Mucosa of rectum (tissue), 2 donors: ENCODE results near the gene ARSI.

Experiments used
- H3K27ac ChIP-seq, 2 donors: one replicate each; pipeline ENCODE4 v1.7.0; 2013; ENCODE audit warnings: inconsistent platforms in 2 of 2, low read depth in 2 of 2, low read length in 2 of 2
- H3K27me3 ChIP-seq, 2 donors: one replicate each; pipeline ENCODE4 v1.7.0; 2013; ENCODE audit warnings: low read length in 2 of 2; ENCODE audit not compliant: control insufficient read depth in 2 of 2, insufficient read depth in 2 of 2
- H3K36me3 ChIP-seq, 2 donors: one replicate each; pipeline ENCODE4 v1.7.0; 2013; ENCODE audit warnings: low read length in 2 of 2; ENCODE audit not compliant: control insufficient read depth in 2 of 2, insufficient read depth in 2 of 2
- H3K4me1 ChIP-seq, 2 donors: one replicate each; pipeline ENCODE4 v1.7.0; 2013; ENCODE audit warnings: low read length in 2 of 2, mild to moderate bottlenecking in 1 of 2; ENCODE audit not compliant: control insufficient read depth in 2 of 2, insufficient read depth in 2 of 2
- H3K4me3 ChIP-seq, 2 donors: one replicate each; pipeline ENCODE4 v1.7.0; 2013; ENCODE audit warnings: low read length in 2 of 2
- H3K9ac ChIP-seq, 2 donors: one replicate each; pipeline ENCODE4 v1.7.0; 2013; ENCODE audit warnings: low read length in 2 of 2, low read depth in 1 of 2, mild to moderate bottlenecking in 1 of 2
- H3K9me3 ChIP-seq, 2 donors: one replicate each; pipeline ENCODE4 v1.7.0; 2013; ENCODE audit warnings: low read length in 2 of 2; ENCODE audit not compliant: control insufficient read depth in 2 of 2
- donor health status: healthy.
- donor health status: Normal muscosa, but diverticular disease.

The ARSI gene

DNA sequence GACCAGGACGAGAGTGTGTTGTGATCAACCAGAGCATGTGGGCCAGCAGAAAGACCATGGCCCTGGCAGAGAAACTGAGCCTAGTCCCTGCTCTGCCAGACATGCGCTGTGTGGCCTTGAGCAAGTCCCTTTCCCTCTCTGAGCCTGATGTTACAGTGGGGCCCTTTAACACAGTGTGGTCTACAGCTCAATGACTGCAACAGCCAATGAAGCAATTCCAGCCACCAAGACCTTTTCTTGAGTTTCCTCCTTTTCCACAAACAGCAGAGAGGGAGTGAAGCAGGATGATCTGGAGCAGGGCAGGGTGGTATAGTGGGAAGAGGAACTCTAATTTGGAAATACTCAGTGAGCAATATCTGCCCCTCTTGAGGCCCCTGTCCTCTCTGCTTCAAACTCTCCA, 25.8 kb upstream of the ARSI start:
- no peak overlapping the region for H3K9ac ChIP-seq
- H3K27me3 ChIP-seq, result no peaks in the 10 kb centered on the region
- no peak overlapping the region for H3K4me3 ChIP-seq
- H3K4me1 ChIP-seq, result no peaks in the 10 kb centered on the region
- no peaks in the 10 kb centered on the region for H3K36me3 ChIP-seq
- no peaks in the 10 kb centered on the region for H3K9me3 ChIP-seq
- H3K27ac ChIP-seq, result no peak overlapping the region

DNA sequence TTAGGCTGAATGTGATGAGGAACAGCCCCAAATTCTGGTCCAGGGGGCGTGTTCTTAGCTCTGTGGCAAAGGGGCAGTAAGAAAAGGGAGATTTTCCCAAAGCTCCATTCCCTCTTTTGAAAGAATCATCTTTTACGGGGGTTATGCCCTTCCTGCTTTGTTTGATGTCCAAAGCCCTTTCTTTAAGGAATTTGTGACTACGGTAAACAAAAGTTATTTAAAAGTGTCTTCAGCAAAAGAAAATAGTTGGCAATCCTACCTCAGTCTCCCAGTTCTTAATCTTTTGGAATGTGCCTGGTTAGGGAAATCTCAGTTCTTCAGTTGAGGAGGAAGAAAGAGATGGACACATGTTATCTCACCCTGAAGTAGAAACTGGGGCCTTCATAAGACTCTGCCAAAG, 24.4 kb upstream of the ARSI start:
- Histone ChIP-seq H3K4me1 (no peaks in the 10 kb centered on the region), H3K9ac (no peak overlapping the region), H3K27me3 (no peaks in the 10 kb centered on the region), H3K4me3 (no peak overlapping the region), H3K9me3 (no peaks in the 10 kb centered on the region), H3K36me3 (no peaks in the 10 kb centered on the region), H3K27ac (no peak overlapping the region)

DNA sequence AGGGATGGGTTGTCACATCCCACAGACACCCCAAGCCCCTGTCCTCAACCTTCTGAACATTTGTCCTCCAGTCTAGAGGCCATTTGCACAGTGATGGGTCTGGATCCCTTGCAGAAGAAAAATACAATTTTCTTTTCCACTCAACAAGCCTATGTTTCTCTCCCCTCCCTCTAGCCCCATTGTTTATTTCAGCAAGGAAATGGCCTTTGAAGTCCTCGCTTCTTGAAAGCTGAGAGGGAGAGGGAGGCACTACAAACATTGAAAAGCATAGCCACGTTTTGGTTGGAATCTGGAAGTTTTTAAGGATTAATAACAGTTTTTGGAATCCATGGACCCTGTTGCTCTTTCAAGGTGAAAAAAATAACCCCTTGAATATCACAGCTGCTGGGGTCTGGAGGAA, 24.0 kb upstream of the ARSI start:
- Histone ChIP-seq H3K4me3 (no peak overlapping the region), H3K27ac (no peak overlapping the region), H3K9me3 (no peaks in the 10 kb centered on the region), H3K4me1 (no peaks in the 10 kb centered on the region), H3K27me3 (no peaks in the 10 kb centered on the region), H3K36me3 (no peaks in the 10 kb centered on the region), H3K9ac (no peak overlapping the region)

DNA sequence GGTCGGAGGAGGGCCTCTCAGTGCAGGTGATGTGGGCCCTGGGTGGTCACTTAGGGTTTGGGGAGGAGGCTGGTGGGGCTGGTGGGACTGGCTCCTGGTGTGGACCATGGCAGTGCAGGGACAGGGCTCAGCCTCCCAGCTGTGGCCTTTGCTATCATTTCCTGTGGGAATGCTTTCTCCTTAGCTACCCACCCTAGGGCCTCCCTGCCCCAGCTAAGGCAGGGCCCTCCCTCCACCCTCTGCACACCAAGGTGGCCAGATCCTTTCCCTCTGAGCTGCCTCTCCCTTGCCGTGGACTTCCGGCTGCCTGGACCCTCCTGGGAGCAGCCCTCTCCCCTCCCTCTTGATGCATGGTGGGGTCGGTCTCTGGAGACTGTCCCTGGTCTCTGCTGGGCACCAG, 22.7 kb upstream of the ARSI start:
- Histone ChIP-seq H3K9me3 (no peaks in the 10 kb centered on the region), H3K9ac (no peak overlapping the region), H3K36me3 (no peaks in the 10 kb centered on the region), H3K27me3 (no peaks in the 10 kb centered on the region), H3K4me3 (no peak overlapping the region), H3K27ac (no peak overlapping the region), H3K4me1 (no peaks in the 10 kb centered on the region)

DNA sequence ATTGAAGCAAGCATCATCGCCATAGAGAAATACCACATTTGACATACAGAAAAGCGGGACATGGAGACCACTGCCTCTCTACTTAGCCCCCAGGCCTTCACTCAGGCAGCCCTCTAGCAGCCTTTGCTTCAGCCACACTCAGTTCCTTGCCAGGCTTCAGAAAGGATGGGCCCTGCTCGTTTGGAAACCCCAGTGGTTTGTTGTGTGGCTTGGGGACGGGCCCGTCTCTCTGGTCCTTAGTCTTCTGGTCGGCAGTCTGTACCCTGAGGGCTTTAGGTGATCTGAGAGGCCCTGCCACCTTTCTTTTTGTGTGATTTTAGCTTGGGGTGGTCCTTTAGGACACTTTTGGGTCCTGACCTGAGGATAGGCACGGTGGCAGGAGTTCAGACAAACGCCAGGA, 21.1 kb upstream of the ARSI start:
- Histone ChIP-seq H3K9ac (no peak overlapping the region), H3K27ac (no peak overlapping the region), H3K27me3 (no peaks in the 10 kb centered on the region), H3K4me1 (no peaks in the 10 kb centered on the region), H3K36me3 (no peaks in the 10 kb centered on the region), H3K4me3 (no peak overlapping the region), H3K9me3 (no peaks in the 10 kb centered on the region)

DNA sequence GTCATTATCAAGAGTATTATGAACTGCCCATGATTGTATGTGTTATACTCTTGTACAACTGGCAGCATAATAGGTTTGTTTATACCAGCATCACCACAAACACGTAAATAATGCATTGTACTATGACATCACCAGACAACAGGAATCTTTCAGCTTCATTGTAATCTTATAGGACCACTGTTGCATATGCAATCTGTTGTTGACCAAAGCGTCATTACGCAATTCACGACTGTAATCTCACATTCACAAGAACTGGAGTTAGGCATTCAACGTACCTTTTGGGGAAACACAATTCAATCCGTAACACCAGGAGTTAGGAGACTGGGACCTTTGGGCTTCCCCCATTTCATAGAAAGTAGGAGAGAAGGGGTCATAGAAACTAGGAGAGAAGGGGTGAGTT, 20.4 kb upstream of the ARSI start:
- H3K27ac ChIP-seq, result no peak overlapping the region
- H3K9ac ChIP-seq, result no peak overlapping the region
- H3K4me1 ChIP-seq, result no peaks in the 10 kb centered on the region
- H3K36me3 ChIP-seq, result no peaks in the 10 kb centered on the region
- no peak overlapping the region for H3K4me3 ChIP-seq
- no peaks in the 10 kb centered on the region for H3K27me3 ChIP-seq
- no peaks in the 10 kb centered on the region for H3K9me3 ChIP-seq

DNA sequence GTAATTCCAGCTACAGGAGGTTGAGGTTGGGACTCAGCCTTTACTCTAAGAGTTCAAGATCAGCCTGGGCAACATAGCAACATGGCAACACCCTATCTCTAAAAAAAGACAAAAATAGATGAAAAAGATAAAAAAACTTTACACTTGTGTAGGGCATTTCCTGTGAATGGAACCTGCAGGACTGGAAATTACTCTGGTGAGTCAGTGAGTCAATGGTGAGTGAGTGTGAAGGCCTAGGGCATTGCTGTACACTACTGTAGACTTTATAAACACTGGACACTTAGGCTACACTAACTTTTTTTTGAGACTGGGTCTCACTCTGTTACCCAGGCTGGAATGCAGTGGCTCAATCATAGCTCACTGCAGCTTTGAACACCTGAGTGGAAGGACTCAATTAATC, 19.5 kb upstream of the ARSI start:
- H3K27me3 ChIP-seq, result no peaks in the 10 kb centered on the region
- no peak overlapping the region for H3K4me3 ChIP-seq
- no peaks in the 10 kb centered on the region for H3K4me1 ChIP-seq
- H3K36me3 ChIP-seq, result no peaks in the 10 kb centered on the region
- H3K27ac ChIP-seq, result no peak overlapping the region
- no peaks in the 10 kb centered on the region for H3K9me3 ChIP-seq
- no peak overlapping the region for H3K9ac ChIP-seq

DNA sequence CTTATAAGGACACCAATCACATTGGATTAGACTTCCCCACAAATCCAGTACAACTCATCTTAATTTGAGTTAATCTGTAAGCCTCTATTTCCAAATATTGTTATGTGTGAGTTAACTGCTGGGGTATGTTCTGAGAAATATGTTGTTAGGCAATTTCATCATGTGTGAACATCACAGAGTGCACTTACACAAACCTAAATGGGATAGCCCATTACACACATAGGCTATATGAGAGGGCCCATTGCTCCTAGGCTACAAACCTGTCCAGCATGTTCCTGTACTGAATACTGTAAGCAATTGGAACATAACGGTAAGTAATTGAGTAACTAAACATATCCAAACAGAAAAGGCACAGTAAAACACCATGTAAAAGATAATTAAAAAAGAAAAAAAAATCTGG, 19.1 kb upstream of the ARSI start:
- H3K27ac ChIP-seq, result no peak overlapping the region
- H3K36me3 ChIP-seq, result no peaks in the 10 kb centered on the region
- H3K27me3 ChIP-seq, result no peaks in the 10 kb centered on the region
- H3K4me1 ChIP-seq, result no peaks in the 10 kb centered on the region
- no peak overlapping the region for H3K4me3 ChIP-seq
- H3K9ac ChIP-seq, result no peak overlapping the region
- H3K9me3 ChIP-seq, result no peaks in the 10 kb centered on the region

DNA sequence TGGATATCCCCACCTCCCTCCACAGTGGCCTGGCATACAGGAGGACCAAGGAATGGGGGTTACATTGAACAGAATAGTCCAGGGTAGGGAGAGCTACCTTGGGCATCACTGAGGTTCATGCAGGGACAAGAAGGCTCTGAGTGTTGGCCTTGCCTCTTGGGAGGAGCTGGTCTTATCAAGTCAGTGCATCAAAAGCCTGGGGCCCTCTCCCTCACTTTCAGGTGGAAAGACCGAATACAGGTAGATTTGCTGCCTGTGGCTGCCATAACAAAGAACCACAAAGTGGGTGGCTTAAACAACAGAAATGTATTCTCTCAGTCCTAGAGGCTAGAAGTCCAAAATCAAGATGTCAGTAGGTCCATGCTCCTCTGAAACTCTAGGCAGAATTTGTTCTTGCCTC, 18.5 kb upstream of the ARSI start:
- no peak overlapping the region for H3K27ac ChIP-seq
- no peaks in the 10 kb centered on the region for H3K36me3 ChIP-seq
- H3K4me1 ChIP-seq, result no peaks in the 10 kb centered on the region
- H3K9ac ChIP-seq, result no peak overlapping the region
- H3K4me3 ChIP-seq, result no peak overlapping the region
- H3K9me3 ChIP-seq, result no peaks in the 10 kb centered on the region
- H3K27me3 ChIP-seq, result no peaks in the 10 kb centered on the region

DNA sequence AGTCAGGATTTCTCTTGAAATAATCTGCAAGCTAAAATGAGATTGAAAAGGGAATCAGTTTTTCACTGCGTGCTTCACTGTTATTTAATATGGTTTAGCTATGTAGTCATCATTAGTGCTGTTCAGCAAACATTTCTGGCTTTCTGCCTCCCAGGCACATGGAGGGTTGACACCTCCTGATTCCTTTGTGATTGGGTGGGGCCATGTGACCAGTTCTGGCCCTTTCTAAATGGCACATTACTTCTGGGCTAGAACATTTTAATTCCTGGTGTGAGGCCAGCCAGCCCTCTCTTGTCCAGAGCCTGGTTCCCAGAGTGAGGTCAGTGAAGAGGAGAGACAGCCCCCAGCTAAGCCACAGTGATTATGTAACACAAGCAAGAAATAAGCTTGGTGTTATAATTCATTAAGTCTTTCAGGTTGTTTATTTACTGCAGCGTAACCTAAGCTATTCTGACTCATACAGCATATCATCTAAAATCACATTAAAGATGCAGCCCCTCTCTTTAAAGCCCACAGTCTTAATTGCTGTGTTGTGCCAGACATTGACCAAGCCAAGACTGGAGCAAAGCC, 17.4 kb upstream of the ARSI start:
- Histone ChIP-seq H3K9ac (no peak overlapping the region), H3K4me1 (no peaks in the 10 kb centered on the region), H3K9me3 (no peaks in the 10 kb centered on the region), H3K36me3 (no peaks in the 10 kb centered on the region), H3K27ac (no peak overlapping the region), H3K4me3 (no peak overlapping the region), H3K27me3 (no peaks in the 10 kb centered on the region)

DNA sequence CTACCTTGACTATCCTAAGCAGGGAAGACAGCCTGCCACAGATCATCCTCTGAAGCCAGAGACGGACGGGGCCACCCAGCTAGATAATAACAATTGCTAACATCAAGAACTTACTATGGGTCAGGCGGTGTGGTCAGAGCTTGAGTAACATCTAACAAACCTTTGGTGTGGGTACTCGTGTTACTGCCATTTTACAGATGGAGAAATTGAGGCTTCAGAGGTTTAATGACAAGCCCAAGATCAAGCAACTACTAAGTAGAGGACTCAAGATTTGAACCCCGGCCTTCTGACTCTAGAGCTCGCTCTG, 16.7 kb upstream of the ARSI start:
- Histone ChIP-seq H3K4me1 (no peaks in the 10 kb centered on the region), H3K27ac (no peak overlapping the region), H3K27me3 (no peaks in the 10 kb centered on the region), H3K36me3 (no peaks in the 10 kb centered on the region), H3K9ac (no peak overlapping the region), H3K4me3 (no peak overlapping the region), H3K9me3 (no peaks in the 10 kb centered on the region)
